Activated gamma-delta T cell treated with Interleukin-2 at 50 U/mL for 16 hours (primary cell): ENCODE data around the gene YBEY.
"Not testable (repeated sequence)": the region's sequence is repeated elsewhere in the genome, so short reads cannot be mapped to it uniquely, and the experiment has no call there.

Source experiments
- DNase-seq: peaks from one replicate; pipeline ENCODE4 v3.0.0-alpha.2; 2020

The YBEY gene

DNA sequence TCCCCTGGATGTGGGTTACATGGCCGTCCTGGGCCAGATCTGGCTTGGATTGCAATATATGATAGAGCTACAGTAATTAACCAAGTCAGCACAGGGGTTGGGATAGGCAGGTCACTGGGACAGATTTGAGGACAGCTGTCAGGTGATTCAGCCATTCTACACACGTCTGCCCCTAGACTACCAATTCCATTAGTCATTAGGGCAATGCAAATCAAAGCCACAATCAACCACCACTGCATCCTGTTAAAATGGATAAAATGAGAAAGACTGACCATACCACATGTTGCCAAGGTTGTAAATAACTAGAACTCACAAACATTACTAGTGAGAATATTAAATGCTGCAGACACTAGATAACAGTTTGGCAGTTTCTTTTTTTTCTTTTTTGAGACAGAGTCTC lies 21.5 kb downstream of the YBEY start:
- DNase-seq = no peak

GRCh38 chr21:46308431-46308830 lies 22.3 kb downstream of the YBEY start:
- no peak for DNase-seq

GRCh38 chr21:46310260-46310659 lies 24.1 kb downstream of the YBEY start:
- not testable (repeated sequence) for DNase-seq

DNA sequence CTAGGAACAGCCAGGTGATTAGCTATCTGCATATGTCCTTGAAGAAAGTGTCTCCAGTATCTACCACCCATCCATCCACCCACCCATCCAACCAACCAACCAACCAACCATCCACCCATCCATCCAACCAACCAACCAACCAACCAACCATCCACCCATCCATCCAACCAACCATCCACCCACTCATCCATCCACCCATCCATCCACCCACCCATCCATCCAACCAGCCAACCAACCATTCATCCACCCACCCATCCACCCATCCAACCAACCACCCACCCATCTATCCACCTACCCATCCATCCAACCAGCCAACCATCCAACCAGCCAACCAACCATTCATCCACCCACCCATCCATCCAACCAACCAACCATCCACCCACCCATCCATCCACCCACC lies 25.4 kb downstream of the YBEY start:
- no peak for DNase-seq

DNA sequence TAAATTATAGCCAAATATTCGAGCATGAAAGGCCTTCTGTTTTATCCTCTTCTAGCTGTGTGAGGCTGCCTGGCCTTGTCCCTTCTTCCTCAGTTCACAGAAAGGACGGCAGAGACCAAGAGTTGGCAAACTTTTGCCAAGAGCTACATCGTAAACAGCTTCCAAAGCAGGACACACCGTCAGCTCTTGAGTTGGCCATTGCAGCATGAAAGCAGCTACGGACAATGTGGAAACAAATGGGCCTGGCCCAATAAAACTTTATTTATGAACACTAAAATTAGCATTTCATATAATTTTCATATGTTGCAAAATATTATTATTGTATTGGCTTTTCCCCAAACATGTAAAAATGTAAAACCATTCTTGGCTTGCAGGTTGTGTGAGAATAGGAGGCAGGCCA lies 26.8 kb downstream of the YBEY start:
- DNase-seq = no peak

DNA sequence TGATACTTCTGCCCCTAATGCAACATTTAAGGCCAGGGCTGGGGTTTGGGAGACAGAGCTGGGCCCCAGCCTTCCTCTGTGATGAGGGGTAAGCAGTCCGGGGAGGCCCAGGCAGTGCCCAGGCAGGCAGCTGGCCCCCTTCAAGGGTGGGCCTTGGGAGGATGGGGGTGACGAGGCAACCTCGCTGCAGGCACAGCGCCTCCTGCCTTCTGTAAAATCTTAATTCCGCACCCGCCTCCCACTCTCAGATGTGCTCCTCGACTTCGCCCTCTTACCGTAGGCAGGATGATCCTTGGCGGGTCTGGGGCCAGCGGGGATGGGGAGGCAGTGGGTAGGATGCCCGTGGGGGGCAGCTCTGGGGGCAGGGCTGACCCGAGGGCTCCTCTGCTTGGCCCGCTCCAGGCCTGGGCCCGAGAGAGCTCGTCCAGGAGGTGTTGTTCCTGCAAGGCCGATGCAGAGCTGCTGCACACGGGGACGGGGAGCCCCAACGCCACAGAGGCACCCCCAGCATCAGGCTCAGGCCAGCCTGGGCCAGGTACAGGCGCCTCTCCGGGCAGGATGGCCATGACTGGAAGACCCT lies 28.4 kb downstream of the YBEY start:
- DNase-seq = no peak

GRCh38 chr21:46316708-46317324 lies 30.7 kb downstream of the YBEY start:
- DNase-seq = no peak

- DNase-seq = no peak
Measured at GRCh38 chr21:46317710-46318463, 31.7 kb downstream of the YBEY start.

DNA sequence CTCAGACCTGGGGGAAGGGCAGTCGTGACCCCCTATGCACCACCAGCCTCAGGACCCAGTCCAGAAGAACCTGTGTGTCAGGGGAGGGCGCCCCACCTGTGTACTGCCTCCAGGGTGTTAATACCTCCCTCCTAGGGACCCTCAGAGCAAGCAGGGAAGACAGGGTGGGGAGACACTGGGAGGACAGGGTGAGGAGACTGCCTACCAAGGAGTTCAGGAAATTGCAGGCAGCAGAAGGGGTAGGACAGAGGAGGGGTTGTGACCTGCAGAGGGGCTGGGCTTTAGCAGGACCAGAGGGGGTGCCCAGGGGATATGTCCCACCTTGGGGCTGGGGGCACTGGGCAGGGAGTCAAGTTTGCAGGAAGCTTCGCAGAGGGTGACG lies 32.3 kb downstream of the YBEY start:
- no peak for DNase-seq

DNA sequence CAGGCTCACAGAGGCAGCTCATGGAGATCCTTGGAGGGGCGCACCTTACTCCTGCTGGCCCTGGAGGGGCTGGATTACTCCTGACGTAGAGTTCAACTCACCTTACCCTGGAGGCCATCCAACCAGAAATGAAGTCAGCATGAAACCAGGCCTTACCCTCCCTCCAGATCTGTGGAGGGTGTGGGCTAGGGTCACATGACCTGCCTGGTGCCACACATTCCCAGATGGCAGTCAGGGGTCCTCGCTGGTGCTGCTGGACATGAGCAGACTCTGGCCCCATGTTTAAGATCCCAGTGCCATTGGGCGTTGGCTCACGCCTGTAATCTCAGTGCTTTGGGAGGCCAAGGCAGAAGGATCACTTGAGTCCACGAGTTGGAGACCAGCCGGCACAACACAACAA lies 33.0 kb downstream of the YBEY start:
- no peak for DNase-seq

DNA sequence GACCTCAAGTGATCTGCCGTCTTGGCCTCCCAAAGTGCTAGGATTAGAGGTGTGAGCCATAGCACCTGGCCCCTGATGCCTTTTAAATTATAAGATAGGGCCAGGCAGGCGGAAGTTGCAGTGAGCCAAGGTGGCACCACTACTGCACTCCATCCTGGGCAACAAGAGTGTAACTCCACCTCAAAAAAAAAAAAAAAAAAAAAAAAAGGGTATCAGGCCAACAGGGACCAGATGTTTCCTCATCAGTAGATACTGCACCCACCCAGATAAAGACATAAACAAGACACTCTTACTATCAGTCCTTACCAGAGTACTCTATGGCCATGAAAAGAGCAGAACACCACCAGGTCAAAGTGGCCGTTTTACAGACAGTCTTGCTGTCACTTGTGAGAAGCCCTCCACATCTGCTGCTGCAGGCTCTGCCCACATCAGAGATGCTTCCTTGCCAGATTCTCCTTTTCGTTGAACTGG lies 34.2 kb downstream of the YBEY start:
- no peak for DNase-seq

DNA sequence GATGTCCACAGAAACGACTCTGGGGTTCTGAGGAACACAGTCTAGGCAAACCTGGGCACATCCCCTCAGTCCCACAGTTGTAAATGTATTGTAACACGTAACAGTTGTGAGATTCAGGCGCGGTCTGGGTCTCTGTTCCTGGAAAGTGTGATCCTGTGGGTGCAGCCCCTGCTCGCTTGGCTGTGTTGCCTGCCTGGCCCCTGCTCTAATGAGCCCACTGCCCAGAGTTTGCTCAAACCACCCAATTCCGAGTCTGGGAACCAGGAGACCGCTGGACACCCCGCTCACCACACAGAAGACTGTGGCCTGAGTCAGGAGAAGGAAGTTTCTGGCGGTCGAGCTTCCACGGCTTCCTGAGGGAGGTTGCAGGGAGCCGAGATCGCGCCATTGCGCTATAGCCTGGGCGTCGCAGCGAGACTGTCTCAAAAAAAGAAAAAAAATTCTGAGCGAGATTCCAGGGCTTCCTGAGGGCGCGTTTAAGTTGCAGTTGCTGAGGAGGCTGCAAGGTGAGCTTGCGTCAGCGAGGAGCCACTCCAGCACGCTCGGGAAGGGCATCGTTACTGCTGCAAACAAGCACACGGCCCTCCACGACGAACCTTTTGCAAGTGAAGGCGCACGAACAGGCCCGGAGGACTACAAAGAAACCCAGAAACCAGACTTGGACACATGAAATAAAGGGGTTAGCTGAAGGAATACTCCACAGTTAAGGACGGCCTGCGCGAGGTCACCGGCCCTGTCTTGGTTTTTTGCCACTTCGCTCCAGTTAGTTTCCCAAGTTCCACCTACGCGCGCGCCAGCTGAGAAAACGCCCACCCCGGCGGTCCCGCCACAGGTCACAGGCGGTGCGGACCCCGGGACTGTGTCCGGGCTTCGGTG lies 36.4 kb downstream of the YBEY start:
- DNase-seq = no peak

DNA sequence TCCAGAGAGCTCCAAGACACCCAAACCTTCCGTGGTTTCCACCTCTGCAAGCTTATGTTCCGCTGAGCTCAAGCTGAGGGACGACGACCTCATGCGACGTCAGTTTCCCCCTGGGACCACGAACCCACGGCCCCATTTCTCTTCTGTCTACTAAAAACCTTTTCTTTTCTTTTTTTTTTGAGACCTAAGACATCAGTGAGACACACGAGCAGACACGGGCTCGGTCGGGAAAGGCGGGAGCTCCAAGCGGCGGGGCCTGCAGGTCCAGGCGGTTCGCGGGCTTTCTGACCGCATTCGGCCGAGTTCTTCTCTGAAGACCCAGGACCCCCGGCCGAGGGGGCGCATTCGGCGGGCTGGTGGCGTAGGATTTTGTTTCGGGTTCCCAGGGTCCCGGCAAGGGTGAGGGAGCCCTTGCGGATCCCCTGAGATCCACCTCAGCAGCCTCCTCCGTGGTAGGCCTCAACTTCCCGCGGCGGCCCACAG lies 37.1 kb downstream of the YBEY start:
- no peak for DNase-seq

GRCh38 chr21:46323710-46324389 lies 37.7 kb downstream of the YBEY start, which contains the start of the genes C21orf58 and PCNT:
Gene C21orf58 (minus strand): TSS chr21:46323870. CDS start chr21:46322738, 1,132 bp downstream.
Gene PCNT (plus strand): TSS chr21:46324156. CDS start chr21:46324229, 73 bp downstream.
- DNase-seq = peak; percentile 96

DNA sequence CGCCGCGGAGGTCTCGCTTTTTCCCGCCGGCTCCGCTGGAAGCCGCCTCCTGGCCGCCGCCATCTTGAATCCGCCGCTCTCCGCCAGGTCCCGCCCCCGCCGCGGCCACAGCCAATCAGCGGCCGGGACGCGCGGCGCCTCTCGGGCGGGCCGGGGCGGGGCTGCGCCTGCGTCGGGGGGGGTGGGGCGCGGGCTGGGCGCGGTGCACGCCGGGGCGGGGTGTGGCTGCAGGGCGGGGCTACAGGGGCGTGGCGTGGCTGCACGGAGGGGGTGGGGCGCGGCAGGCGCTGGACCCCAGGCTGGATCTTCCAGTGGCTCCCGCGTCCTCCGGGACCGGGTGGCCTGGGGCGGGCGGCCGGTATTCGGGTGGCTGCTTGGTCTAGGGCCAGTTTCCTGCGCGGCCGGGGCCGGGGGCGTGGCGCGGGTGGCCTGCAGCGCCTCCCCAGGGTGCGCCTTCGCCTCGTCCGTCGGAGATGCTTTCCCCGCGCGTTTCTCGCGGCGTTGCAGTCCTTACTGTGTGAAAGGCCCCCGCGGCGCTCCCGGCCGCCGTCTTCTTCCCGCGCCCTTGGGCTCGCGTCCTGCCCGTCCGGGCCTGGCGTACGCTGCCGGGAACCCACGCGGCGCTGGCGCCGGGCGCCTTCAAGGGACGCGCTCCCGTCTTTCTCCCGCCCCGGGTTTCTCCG lies 38.4 kb downstream of the YBEY start:
- peak; percentile 84 for DNase-seq

GRCh38 chr21:46325073-46325912 lies 39.2 kb downstream of the YBEY start:
- DNase-seq = peak; percentile 19

- no peak for DNase-seq
Measured at GRCh38 chr21:46326110-46326703, 40.1 kb downstream of the YBEY start.

GRCh38 chr21:46327711-46328110 lies 41.6 kb downstream of the YBEY start:
- DNase-seq = no peak

DNA sequence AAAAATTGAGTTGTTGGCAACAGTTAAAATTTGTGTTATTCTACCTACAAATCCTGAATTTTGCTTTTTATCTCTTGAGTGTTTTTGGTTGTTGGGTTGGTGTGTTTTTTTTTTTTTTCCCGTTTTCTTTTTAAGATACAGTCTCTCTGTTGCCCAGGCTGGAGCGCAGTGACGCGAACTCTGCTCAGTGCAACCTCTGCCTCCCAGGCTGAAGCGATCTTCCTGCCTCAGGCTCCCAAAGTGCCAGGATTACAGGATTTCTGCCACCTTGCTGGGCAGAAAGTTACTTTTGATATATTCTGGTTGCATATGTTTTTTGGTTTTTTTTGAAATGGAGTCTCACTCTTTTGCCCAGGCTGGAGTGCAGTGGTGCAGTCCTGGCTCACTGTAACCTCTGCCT lies 42.0 kb downstream of the YBEY start:
- no peak for DNase-seq

DNA sequence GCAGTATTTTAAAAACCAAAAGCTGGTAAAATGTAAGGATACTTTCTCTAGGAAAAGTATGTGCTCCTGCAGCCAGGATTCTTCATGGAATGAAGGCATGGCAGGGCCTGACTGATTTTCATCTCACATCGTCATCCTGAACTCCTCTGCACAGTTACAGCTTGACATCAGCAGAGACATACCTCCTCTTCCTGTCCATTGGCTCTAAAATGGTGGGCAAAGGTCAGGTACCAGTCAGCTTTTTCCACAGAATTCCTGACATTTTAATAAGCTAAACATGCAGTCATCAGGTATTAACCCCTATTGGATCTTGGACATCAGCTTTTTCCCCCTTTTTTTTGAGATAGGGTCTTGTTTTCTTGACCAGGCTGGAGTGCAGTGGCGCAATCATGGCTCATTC lies 43.7 kb downstream of the YBEY start:
- no peak for DNase-seq
